Fibroblast of villous mesenchyme (primary cell): ENCODE measurements around the gene CELF4. TPM values are rescaled to one million over a fixed set of nuclear protein-coding genes. Genes with fewer than 3 reads are reported as not detected.

Experiments
- DNase-seq: peaks from one replicate; pipeline ENCODE4 v3.0.0-alpha.2; 2010; ENCODE audit warnings: low read depth
- H3K4me3 ChIP-seq: 2 replicates; pipeline ENCODE4 v1.5.1; 2011; ENCODE audit warnings: low read depth, mild to moderate bottlenecking, low read length
- CTCF ChIP-seq: IDR thresholded peaks from 2 replicates; pipeline ENCODE4 v1.5.1; 2012; ENCODE audit warnings: low read depth, mild to moderate bottlenecking, low read length; ENCODE audit not compliant: insufficient read depth
- total RNA-seq: library from RNA; depleted of rRNA; stranded (reverse); fragments of >200 nt; gene quantifications from 2 replicates; pipeline ENCODE4 v1.2.3, GENCODE V29; 2012

CELF4 gene
- total RNA-seq, 1 donor, result not detected

GRCh38 chr18:37435996-37436395, 129.6 kb downstream of the CELF4 start:
- DNase-seq, result no peak
- no peak for TF ChIP-seq CTCF
- H3K4me3 ChIP-seq, result no peak overlapping the region

GRCh38 chr18:37435150-37435867, 130.3 kb downstream of the CELF4 start:
- DNase-seq, result no peak
- no peak for TF ChIP-seq CTCF
- H3K4me3 ChIP-seq, result no peak overlapping the region

- DNase-seq, result no peak
- no peak for TF ChIP-seq CTCF
- H3K4me3 ChIP-seq, result no peak overlapping the region
These were observed 131.3 kb downstream of the CELF4 start for GRCh38 chr18:37434161-37434860.

- TF ChIP-seq CTCF, result no peak
- no peak for DNase-seq
These were observed 133.0 kb downstream of the CELF4 start for GRCh38 chr18:37432436-37433195.

GRCh38 chr18:37430357-37431076, 135.1 kb downstream of the CELF4 start:
- no peak overlapping the region for H3K4me3 ChIP-seq
- TF ChIP-seq CTCF, result no peak
- no peak for DNase-seq

More at GRCh38 chr18:37432436-37433195, 133.0 kb downstream of the CELF4 start:
- H3K4me3 ChIP-seq, result no peak overlapping the region

GRCh38 chr18:37429791-37430190, 135.8 kb downstream of the CELF4 start:
- no peak for DNase-seq
- TF ChIP-seq CTCF, result no peak
- H3K4me3 ChIP-seq, result no peak overlapping the region
